ENCODE results near the gene GALNT14.

The GALNT14 gene

GRCh38 chr2:31055938-31056337 is 82.3 kb downstream of the GALNT14 start:
- DNase-seq (ENCODE audit: low read depth), result no peak

GRCh38 chr2:31054842-31055388 is 83.3 kb downstream of the GALNT14 start:
- no peak for DNase-seq (ENCODE audit: low read depth)

GRCh38 chr2:31053929-31054782 is 84.1 kb downstream of the GALNT14 start:
- no peak for DNase-seq (ENCODE audit: low read depth)

GRCh38 chr2:31052284-31052683 is 86.0 kb downstream of the GALNT14 start:
- DNase-seq (ENCODE audit: low read depth), result no peak

- DNase-seq (ENCODE audit: low read depth), result no peak
These were observed 86.7 kb downstream of the GALNT14 start for GRCh38 chr2:31051258-31052140.

GRCh38 chr2:31049916-31050588 is 88.2 kb downstream of the GALNT14 start:
- DNase-seq (ENCODE audit: low read depth), result no peak

GRCh38 chr2:31049264-31049663 is 89.0 kb downstream of the GALNT14 start:
- DNase-seq (ENCODE audit: low read depth), result no peak

- no peak for DNase-seq (ENCODE audit: low read depth)
These were observed 90.6 kb downstream of the GALNT14 start for GRCh38 chr2:31047599-31047998.

GRCh38 chr2:31038385-31038784 is 99.9 kb downstream of the GALNT14 start:
- DNase-seq (ENCODE audit: low read depth), result no peak

GRCh38 chr2:31037058-31037457 is 101.2 kb downstream of the GALNT14 start:
- DNase-seq (ENCODE audit: low read depth), result no peak

- DNase-seq (ENCODE audit: low read depth), result no peak
These were observed 105.2 kb downstream of the GALNT14 start for GRCh38 chr2:31033032-31033431.

GRCh38 chr2:31032475-31032874 is 105.8 kb downstream of the GALNT14 start:
- DNase-seq (ENCODE audit: low read depth), result no peak

GRCh38 chr2:31031132-31031706 is 107.0 kb downstream of the GALNT14 start:
- DNase-seq (ENCODE audit: low read depth), result no peak

GRCh38 chr2:31028417-31028816 is 109.8 kb downstream of the GALNT14 start:
- DNase-seq (ENCODE audit: low read depth), result no peak

- no peak for DNase-seq (ENCODE audit: low read depth)
These were observed 110.7 kb downstream of the GALNT14 start for GRCh38 chr2:31027549-31027948.

GRCh38 chr2:31023541-31023940 is 114.7 kb downstream of the GALNT14 start:
- no peak for DNase-seq (ENCODE audit: low read depth)

GRCh38 chr2:31020713-31021112 is 117.5 kb downstream of the GALNT14 start:
- no peak for DNase-seq (ENCODE audit: low read depth)

GRCh38 chr2:31018280-31018679 is 120.0 kb downstream of the GALNT14 start:
- no peak for DNase-seq (ENCODE audit: low read depth)

- DNase-seq (ENCODE audit: low read depth), result no peak
These were observed 121.6 kb downstream of the GALNT14 start for GRCh38 chr2:31016648-31017047.

- DNase-seq (ENCODE audit: low read depth), result no peak
These were observed 123.7 kb downstream of the GALNT14 start for GRCh38 chr2:31014516-31014915.

GRCh38 chr2:31013301-31013700 is 124.9 kb downstream of the GALNT14 start:
- no peak for DNase-seq (ENCODE audit: low read depth)

GRCh38 chr2:31012406-31012805 is 125.8 kb downstream of the GALNT14 start:
- DNase-seq (ENCODE audit: low read depth), result no peak

All from activated T-cell treated with anti-CD3 and anti-CD28 coated beads for 48 hours (primary cell).